Mesothelial cell of epicardium (in vitro differentiated cells): ENCODE measurements around the gene FAM186B. TPM values are rescaled to one million over a fixed set of nuclear protein-coding genes. Genes with fewer than 3 reads are reported as not detected.

Experiments used
- DNase-seq, 2 experiments: peaks; one replicate each; pipeline ENCODE4 v3.0.0; 2021; ENCODE audit warnings: low spot score in 2 of 2; ENCODE audit not compliant: unreplicated experiment in 2 of 2
- H3K27ac Mint-ChIP-seq: 2 replicates; pipeline ENCODE4 v1.8.0; 2021; ENCODE audit warnings: mixed read lengths
- H3K27me3 Mint-ChIP-seq: 2 replicates; pipeline ENCODE4 v1.8.0; 2021; ENCODE audit warnings: low read depth, mixed read lengths
- H3K36me3 Mint-ChIP-seq: 2 replicates; pipeline ENCODE4 v1.8.0; 2021; ENCODE audit warnings: mixed read lengths
- H3K4me1 Mint-ChIP-seq: 2 replicates; pipeline ENCODE4 v1.8.0; 2021; ENCODE audit warnings: mixed read lengths
- H3K4me3 Mint-ChIP-seq: 2 replicates; pipeline ENCODE4 v1.8.0; 2021; ENCODE audit warnings: mild to moderate bottlenecking, moderate library complexity, mixed read lengths
- H3K9me3 Mint-ChIP-seq: 2 replicates; pipeline ENCODE4 v1.8.0; 2021; ENCODE audit warnings: mixed read lengths
- total RNA-seq: library from RNA; stranded (reverse); gene quantifications from 3 replicates; pipeline ENCODE4 v1.2.1, GENCODE V29; 2021
- TF ChIP-seq, protein P1 (sequence below): fragments of 200-600 bp; sonication (generic); IDR thresholded peaks from one replicate; pipeline ENCODE4 v1.5.0; 2021; ENCODE audit warnings: antibody characterized with exemption; ENCODE audit not compliant: unreplicated experiment

Gene FAM186B
- total RNA-seq, 1 donor from 2014 or later: 0.40 TPM

- H3K36me3 Mint-ChIP-seq: peaks cover 13% of the 10 kb centered on the region
- peak within 1 kb of the TSS; percentile 99 for H3K27ac Mint-ChIP-seq
- peaks cover 3% of the 10 kb centered on the region for H3K9me3 Mint-ChIP-seq
- peak within 1 kb of the TSS; percentile 97 for H3K4me3 Mint-ChIP-seq
- peak; percentile 78 to 87 for DNase-seq
- no peaks in the 10 kb centered on the region for H3K27me3 Mint-ChIP-seq
- TF ChIP-seq, protein P1, sequence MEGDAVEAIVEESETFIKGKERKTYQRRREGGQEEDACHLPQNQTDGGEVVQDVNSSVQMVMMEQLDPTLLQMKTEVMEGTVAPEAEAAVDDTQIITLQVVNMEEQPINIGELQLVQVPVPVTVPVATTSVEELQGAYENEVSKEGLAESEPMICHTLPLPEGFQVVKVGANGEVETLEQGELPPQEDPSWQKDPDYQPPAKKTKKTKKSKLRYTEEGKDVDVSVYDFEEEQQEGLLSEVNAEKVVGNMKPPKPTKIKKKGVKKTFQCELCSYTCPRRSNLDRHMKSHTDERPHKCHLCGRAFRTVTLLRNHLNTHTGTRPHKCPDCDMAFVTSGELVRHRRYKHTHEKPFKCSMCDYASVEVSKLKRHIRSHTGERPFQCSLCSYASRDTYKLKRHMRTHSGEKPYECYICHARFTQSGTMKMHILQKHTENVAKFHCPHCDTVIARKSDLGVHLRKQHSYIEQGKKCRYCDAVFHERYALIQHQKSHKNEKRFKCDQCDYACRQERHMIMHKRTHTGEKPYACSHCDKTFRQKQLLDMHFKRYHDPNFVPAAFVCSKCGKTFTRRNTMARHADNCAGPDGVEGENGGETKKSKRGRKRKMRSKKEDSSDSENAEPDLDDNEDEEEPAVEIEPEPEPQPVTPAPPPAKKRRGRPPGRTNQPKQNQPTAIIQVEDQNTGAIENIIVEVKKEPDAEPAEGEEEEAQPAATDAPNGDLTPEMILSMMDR: no peak
- peaks cover 16% of the 10 kb centered on the region for H3K4me1 Mint-ChIP-seq
Measured at GRCh38 chr12:49567611-49568441, 37.6 kb downstream of the FAM186B start, which contains the start of gene MCRS1. Gene MCRS1 (minus strand): TSS chr12:49568142. CDS start chr12:49566731, 1,411 bp downstream.

DNA sequence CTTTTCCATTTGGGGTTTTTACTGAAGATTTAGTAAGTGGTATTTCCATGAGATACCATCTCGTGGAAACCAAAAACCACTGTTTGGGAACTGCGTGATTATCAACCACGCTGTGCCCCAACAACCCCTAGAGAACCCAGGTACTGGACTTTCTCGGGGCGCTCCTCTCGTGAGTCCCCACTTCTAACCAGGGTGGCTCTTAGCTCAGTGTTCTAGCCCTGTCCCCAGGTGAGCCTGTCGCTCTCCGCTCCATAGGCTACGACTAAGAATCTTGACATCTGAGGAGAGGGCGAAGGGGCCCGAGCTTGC, 38.2 kb downstream of the FAM186B start:
- no peak for DNase-seq
- H3K9me3 Mint-ChIP-seq: peaks cover 3% of the 10 kb centered on the region

GRCh38 chr12:49566361-49566760, 39.1 kb downstream of the FAM186B start:
- TF ChIP-seq, protein P1: no peak
- H3K27me3 Mint-ChIP-seq: no peaks in the 10 kb centered on the region
- peaks cover 16% of the 10 kb centered on the region for H3K4me1 Mint-ChIP-seq
- DNase-seq: no peak
- no peak overlapping the region for H3K27ac Mint-ChIP-seq
- peaks cover 17% of the 10 kb centered on the region for H3K36me3 Mint-ChIP-seq
- no peak overlapping the region for H3K4me3 Mint-ChIP-seq
- no peaks in the 10 kb centered on the region for H3K9me3 Mint-ChIP-seq

More for the DNA sequence above, 38.2 kb downstream of the FAM186B start:
- TF ChIP-seq, protein P1: no peak
- Mint-ChIP-seq H3K4me1 (peaks cover 16% of the 10 kb centered on the region), H3K4me3 (peak overlapping the region; percentile 97), H3K36me3 (peaks cover 15% of the 10 kb centered on the region), H3K27ac (peak overlapping the region; percentile 99), H3K27me3 (no peaks in the 10 kb centered on the region)

DNA sequence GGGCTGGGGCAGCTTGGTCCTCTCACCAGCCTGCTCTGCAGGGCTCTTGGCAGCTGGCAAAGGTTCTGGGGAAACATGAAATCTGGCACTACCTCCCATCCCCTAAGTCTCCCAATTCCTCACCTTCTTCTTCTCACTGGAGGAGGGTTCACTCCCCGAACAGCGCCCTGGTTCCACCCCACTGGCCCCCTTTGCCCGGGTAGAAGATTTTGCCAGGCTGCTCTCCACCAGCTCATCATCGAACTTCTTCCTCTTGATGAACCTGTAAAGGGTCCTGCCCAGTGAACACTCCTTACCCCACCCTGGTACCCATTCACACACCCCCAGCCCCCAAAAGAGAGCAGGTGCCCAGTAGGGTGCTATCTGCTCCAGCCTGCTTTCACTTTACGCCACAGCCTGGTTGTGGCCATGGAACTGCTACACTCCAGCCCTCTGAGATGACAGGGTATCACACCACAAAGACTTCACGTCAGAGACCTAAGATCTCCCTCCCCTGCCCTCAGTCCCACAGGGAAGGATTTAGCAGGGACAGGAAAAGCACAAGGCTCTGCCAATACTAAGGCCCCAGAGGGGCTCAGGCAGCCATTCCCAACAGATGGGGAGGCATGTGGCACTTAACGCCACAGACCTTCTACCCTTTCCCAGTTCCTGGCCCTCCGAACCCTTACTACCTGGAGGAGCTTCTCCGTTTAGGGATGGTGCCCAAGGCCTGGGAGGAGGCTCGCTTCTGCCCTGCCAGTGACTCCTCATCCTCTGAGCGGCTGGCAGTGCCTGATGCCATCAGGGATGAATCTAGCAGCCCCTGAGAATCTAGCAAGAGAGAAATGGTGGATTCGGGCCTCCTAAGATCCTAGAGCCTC, 39.8 kb downstream of the FAM186B start:
- no peaks in the 10 kb centered on the region for H3K27me3 Mint-ChIP-seq
- H3K9me3 Mint-ChIP-seq: no peaks in the 10 kb centered on the region
- peaks cover 16% of the 10 kb centered on the region for H3K4me1 Mint-ChIP-seq
- H3K4me3 Mint-ChIP-seq: no peak overlapping the region
- no peak for DNase-seq
- no peak overlapping the region for H3K27ac Mint-ChIP-seq
- H3K36me3 Mint-ChIP-seq: peaks cover 20% of the 10 kb centered on the region
- TF ChIP-seq, protein P1: no peak

DNA sequence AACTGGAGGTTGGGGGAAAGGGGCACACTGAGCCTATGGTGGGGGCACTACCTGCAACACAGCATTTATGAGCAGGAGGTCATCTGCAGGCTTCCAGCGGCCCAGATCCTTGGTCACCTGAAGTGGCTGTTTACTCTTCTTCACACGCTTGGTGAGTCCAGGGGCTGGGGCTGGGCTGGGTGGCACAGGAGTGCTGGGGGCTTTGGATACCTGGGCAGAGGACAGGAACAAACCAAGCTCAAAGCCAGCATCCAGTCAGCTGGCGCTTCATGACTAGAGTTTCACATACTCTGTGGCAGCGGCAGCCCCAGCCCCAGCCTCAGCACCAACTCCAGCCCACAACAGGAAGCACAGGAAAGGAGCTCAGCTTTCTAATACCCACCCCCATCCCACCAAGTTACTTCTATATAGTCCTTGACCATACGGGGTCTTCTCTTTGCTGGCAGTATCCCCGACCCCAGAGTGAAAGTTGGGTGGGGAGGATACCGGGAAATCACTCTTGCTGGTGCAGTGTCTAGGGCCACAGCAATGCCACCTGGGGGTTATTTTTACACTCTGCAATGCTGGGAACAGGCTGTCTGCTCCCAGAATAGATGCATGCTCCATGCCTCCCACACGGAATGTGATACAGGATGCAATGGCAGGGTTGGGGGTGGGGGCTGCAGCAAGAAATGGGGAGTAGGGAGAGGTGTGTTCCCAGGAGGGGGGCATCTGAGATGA, 40.6 kb downstream of the FAM186B start:
- TF ChIP-seq, protein P1: no peak
- H3K4me3 Mint-ChIP-seq: no peak overlapping the region
- no peaks in the 10 kb centered on the region for H3K9me3 Mint-ChIP-seq
- DNase-seq: no peak
- no peaks in the 10 kb centered on the region for H3K27me3 Mint-ChIP-seq
- peaks cover 19% of the 10 kb centered on the region for H3K36me3 Mint-ChIP-seq
- peaks cover 14% of the 10 kb centered on the region for H3K4me1 Mint-ChIP-seq
- H3K27ac Mint-ChIP-seq: no peak overlapping the region
